SKM-1 treated with dmso at 0.1 percent for 144 hours (cell line): ENCODE results near the gene RASA4B.
"Not testable (repeated sequence)": the region's sequence is repeated elsewhere in the genome, so short reads cannot be mapped to it uniquely, and the experiment has no call there.

Experiments
- DNase-seq: peaks from one replicate; lab custom pipeline; 2025; ENCODE audit not compliant: unreplicated experiment; lab: John Stamatoyannopoulos, UW

RASA4B gene

GRCh38 chr7:102517550-102518147 is at the start of gene RASA4B:
Gene RASA4B (minus strand): TSS chr7:102517777. CDS start chr7:102517710, 67 bp downstream.
- DNase-seq: not testable (repeated sequence)

- not testable (repeated sequence) for DNase-seq
Observed at GRCh38 chr7:102550808-102551422, 33.3 kb upstream of the RASA4B start, which contains the start of gene SPDYE2. Gene SPDYE2 (plus strand): TSS chr7:102551226. CDS start chr7:102553256, 2,030 bp downstream.

- DNase-seq: not testable (repeated sequence)
Observed at GRCh38 chr7:102546353-102546752, 28.8 kb upstream of the RASA4B start.

GRCh38 chr7:102545288-102545687 is 27.7 kb upstream of the RASA4B start:
- DNase-seq: not testable (repeated sequence)

GRCh38 chr7:102544372-102544771 is 26.8 kb upstream of the RASA4B start:
- not testable (repeated sequence) for DNase-seq

- DNase-seq: not testable (repeated sequence)
Observed at GRCh38 chr7:102543596-102543995, 26.0 kb upstream of the RASA4B start, which contains the start of gene UPK3BL2. Gene UPK3BL2 (minus strand): TSS chr7:102543696. CDS start chr7:102543636, 60 bp downstream.

GRCh38 chr7:102542771-102543170 is 25.2 kb upstream of the RASA4B start:
- DNase-seq: not testable (repeated sequence)

- not testable (repeated sequence) for DNase-seq
Observed at GRCh38 chr7:102542083-102542482, 24.5 kb upstream of the RASA4B start.

- DNase-seq: not testable (repeated sequence)
Observed at GRCh38 chr7:102540604-102541003, 23.0 kb upstream of the RASA4B start.

GRCh38 chr7:102535062-102535615 is 17.6 kb upstream of the RASA4B start:
- DNase-seq: not testable (repeated sequence)

- DNase-seq: not testable (repeated sequence)
Observed at GRCh38 chr7:102532127-102532526, 14.6 kb upstream of the RASA4B start.

- not testable (repeated sequence) for DNase-seq
Observed at GRCh38 chr7:102531583-102531982, 14.0 kb upstream of the RASA4B start.

GRCh38 chr7:102527822-102528793 is 10.5 kb upstream of the RASA4B start:
- DNase-seq: not testable (repeated sequence)

GRCh38 chr7:102527182-102527581 is 9.6 kb upstream of the RASA4B start:
- not testable (repeated sequence) for DNase-seq

GRCh38 chr7:102524803-102525202 is 7.2 kb upstream of the RASA4B start:
- DNase-seq: not testable (repeated sequence)

GRCh38 chr7:102520797-102521196 is 3.2 kb upstream of the RASA4B start:
- not testable (repeated sequence) for DNase-seq

GRCh38 chr7:102516951-102517350 is 626 bp downstream of the RASA4B start:
- not testable (repeated sequence) for DNase-seq

- not testable (repeated sequence) for DNase-seq
Observed at GRCh38 chr7:102515889-102516288, 1.7 kb downstream of the RASA4B start.

- DNase-seq: not testable (repeated sequence)
Observed at GRCh38 chr7:102514881-102515721, 2.5 kb downstream of the RASA4B start.
